Mesenteric fat pad (tissue), 1 donor: ENCODE measurements around the gene SERAC1. TPM values are rescaled to one million over a fixed set of nuclear protein-coding genes. Genes with fewer than 3 reads are reported as not detected.

Experiments
- DNase-seq: peaks from one replicate; pipeline ENCODE4 v3.0.0-alpha.2; 2020; ENCODE audit warnings: low spot score
- total RNA-seq: library from RNA; stranded (reverse); fragmentation: NEBNext Ultra II Directional; extraction: Animal tissue kit (Norgen Biotek cat#: 25700); gene quantifications from one replicate; pipeline ENCODE4 v1.2.1, GENCODE V29; 2021
- donor health status: DM: yes; HTN: yes; CAD: no.

SERAC1 gene
- total RNA-seq, 1 donor from 2014 or later = 4.9 TPM

DNA sequence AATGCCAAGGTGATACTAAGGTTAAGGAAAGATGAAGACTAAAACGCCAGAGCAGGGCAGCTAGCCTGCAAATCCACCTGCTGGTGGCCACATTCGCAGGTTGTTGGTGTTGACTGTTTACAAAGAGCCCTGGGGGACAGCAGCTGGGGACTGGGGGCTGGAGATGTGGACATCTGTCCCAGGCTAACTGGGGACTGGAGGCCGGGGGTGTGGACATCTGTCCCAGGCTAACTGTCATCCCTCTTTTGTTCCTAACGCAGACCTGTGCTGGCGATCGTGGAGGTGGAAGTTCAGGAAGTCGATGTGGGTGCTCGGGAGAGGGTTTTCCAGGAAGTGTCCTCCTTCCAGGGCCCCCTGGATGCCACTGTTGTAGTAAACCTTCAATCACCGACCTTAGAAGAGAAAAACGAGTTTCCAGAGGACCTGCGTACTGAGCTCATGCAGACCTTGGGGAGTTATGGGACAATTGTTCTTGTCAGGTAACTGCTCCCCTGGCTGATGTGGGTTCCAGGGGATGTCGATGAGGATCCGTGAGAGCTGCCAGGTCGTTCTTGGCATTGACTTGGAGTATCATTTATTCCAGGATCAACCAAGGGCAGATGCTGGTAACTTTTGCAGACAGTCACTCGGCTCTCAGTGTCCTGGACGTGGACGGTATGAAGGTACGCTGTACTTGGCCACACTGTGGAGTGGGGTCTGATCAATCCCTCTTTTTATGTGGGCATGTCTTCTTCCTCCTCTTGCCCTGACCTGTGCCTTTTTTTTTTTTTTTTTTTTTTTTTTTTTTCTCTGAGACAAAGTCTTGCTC is 87.0 kb downstream of the SERAC1 start:
- DNase-seq = no peak

DNA sequence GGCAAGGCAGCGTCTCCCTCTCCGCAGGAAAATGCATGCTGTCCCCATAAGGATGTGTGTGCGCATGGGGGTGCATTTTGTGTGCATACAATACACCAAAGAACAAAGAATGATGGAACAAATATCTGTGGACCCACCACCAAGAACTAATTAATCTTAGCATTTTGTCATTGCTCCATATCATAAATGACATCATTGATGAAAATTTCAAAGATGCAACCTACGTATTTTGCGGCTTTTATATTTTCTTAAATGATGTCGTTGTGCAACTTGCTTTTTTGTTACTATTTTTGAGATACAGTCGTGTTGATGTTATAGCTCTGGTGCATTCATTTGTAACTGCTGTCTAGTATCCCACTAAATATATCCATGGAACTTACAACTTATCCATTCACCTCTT is 89.7 kb downstream of the SERAC1 start:
- DNase-seq = no peak

DNA sequence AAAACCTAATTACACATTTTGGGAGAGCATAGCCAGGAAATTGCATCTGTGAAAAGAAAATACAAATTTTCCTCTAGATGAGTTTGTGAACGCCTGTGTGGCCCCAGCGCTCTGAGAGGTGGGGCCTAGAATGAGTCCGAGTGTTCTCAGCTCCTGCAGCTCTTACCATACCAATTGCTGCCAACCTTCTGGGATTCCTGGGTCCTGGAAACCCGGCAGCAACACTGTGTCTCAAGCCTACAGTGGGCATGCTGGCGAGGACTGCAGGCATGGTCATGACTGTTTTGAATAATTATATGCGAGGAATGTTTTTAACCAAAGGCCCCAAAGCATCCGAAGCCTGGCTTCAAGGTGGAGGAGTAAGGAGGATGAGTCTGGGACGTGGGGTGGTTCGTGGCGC is 90.4 kb downstream of the SERAC1 start:
- peak; percentile 64 for DNase-seq

DNA sequence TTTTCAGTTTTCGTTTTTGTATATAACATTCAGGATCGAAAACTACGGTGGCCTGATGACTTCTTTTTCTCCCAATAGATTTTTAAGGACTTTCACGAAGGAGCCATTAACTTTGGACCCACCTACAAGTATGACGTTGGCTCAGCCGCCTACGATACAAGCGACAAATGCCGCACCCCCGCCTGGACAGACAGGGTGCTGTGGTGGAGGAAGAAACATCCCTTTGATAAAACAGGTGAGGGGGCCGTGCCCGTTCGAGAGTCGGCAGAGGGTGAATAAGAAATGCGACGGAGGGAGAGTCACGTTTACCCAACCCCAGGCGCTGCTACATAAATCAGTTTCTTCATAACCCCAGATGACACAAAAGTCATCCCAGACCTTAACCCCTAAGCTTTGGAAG is 91.5 kb downstream of the SERAC1 start:
- peak; percentile 47 for DNase-seq

DNA sequence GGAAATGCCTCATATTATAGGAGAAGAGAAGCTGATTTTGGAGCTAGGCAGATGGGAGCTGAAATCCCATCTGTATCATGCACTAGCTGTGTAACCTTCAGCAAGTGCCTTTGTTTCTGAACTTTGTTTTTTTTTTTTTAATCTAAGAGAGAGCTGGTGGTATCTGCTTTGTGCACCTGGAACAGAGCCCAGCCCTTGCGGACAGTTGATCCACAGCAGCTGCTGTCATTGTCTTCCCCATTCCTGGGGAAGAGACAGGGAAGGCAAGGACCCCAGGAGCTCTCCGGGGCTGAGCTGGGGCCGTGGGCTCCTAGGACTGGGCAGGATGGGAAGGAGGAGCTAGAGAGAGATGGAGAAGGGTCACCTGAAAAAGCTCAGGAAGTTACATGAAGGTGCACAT is 94.3 kb downstream of the SERAC1 start:
- peak; percentile 24 for DNase-seq

DNA sequence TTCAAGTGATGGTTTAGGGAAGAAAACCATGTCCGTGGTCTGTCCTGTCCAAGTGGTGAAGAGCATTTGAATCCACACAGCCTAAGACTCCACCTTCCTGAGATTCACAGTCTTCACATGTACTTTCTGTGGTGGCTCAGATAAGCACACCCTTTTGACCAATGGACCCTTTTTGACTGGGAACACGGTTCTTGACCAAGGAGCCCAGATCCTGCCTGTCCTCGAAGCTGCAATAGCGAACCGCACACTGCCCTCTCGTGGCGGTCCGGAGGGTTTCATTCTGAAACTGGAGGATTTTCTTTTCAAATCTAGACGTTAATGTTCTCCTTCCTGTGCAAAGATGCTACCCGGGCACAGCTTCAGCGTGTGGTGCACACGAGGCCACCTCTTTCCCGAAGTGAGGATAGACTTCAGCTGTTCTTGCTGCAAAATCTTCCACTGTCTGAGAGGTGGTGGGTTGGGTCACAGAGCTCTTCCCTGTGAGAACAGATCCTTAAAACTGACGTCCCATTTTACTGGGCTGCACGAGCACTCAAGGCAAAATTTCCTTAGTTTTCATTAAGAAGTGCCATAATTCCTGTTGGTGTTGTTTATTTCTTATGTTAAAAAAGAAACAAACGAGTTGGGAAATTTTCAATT is 95.9 kb downstream of the SERAC1 start:
- DNase-seq = no peak

DNA sequence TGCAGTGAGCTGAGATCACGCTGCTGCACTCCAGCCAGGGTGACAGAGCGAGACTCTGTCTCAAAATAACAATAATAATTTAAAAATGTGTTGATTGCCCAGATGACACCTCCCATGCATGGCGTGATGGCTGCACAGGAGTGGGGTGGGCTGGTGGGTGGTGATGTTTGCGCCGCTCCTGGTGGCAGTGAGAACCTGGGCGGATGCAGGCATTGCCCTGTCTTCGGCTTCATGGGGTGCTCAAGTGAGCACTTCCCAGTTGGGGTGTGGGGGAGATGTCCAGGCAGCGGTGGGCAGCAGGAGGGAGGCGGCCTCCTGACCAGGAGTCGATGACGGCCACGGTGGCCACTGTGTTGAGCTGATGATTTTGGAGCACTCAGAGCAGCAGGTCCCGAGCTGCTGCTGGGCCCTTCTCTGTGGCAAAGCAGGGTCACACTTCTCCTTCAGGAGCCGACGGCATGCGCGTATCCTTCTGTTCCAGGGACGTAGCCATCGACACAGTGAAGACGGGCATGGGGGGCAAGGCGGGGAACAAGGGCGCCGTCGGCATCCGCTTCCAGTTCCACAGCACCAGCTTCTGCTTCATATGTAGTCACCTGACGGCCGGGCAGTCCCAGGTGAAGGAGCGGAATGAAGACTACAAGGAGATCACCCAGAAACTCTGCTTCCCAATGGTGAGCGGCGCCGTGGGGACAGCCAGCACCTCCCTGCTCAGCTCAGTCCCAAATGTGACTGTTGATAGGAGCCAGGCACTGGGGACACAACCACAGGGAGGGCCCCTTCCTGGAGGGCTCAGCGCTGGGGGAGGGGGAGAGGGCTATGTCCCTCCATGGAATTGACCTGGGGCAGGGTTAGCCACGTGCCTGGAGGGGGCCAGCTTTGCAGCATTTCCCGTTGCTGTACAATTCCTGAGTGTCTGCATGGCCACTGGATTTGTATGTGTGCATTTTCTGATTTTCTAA is 96.7 kb downstream of the SERAC1 start:
- DNase-seq = no peak

DNA sequence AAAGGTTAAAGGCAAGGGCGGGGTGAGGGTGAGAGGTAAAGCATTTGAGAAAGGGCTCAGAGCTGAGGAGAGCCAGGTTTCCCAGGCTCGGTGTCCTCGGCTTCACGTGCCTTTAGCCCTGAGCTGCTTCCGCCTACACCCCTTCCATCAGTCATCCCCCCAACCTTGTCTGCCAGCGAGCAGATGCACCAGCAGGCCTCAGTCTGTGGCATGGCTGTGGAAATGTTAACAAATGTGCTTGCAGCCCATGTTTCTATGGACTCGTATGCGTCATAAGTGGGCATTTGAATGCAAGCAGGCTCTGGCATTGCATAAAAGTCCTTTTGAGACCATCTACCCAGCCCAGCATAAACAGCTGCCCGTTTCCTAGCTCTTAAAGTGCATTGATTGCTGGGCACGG is 97.5 kb downstream of the SERAC1 start:
- DNase-seq = no peak

DNA sequence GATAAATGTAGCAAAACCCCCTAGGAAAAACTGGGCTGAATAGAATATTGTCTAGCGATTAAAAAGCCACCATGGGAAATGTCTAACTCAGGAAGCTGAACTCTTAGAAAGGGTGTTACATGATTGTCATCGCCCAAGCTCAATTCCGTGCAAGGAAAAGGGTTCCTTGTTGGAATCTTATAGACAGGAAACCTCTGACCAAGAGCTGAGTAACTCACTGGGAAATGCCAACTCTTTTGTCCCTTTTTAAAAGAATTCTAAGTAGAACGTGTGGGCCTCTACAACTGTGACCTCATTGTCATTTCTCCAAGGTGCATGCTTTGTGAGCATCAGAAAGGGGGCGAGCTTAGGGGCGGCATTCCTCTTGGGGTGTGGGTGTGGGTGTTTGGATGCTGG is 98.3 kb downstream of the SERAC1 start:
- no peak for DNase-seq

DNA sequence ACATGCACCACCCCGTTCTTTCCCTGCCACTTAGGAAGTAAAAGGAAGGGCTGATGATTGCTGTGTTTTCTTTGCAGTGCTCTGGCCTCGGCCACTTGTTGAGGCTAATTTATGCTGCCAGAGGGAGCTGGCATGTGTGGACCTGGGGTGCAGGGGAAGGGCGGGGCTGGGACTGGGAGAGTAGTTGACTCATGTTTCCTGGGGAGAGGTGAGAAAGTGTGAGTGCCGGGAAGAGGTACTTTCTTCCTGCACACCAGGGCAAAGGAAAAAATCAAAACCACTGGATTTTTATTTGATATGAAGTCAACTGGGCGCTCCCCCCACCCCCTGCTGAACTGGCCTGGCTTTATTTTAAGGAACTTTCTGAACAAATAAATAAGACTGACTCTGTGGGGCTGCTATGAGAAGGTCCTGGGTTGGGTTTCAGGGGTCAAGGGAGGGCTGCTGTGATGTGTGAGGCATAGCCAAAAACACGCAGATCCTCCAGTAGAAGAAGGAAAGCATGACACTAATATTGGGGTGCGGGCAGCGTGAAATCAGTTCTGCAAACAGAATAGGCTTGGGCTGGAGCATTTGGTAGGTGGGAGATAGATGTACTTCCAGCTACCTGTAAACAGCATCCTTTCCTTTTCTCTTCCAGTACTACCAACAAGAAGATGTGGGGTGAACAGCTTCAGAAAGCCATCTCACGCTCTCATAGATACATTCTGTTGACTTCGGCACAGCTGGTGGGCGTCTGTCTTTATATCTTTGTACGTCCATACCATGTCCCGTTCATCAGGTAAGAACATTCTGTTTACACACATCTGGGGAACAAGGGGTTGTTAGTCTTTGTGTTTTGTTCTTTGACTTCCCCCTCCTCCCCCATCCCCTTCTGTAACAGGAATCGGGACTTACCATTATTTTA is 98.9 kb downstream of the SERAC1 start:
- no peak for DNase-seq

DNA sequence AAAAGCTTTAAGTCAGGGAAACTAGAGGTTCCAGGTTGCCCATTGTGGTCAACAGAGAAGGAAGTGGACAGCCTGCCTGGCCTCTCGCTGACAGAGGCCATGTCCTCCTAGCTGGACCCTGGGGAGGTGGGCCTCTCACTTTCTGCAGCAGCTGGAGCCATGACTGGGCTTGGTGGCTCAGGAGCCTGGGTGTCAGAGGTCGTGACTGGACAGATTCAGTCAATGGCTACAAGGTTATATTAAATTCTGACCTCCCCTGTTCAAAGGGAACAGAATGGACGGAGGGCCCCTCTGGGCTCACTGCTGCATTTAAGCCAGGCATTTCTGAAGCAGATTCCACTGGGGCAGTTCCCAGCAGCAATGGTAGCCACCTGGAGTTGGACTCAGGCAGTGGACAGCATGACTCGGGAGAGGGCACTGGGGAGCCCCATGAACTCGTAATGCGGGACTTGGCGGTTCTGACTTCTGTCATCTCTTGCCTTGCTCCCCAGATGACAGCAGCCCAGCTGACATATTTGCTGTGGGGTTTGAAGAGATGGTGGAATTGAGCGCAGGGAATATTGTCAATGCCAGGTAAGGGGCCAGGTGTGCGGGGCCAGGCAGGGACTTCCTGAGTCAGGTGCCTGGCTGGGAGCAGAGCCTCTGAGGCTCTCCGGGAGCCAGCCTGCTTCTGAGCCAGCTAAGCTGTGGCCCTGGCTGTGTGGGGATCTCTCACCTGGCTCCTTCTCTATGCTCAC is 99.7 kb downstream of the SERAC1 start:
- DNase-seq = no peak

DNA sequence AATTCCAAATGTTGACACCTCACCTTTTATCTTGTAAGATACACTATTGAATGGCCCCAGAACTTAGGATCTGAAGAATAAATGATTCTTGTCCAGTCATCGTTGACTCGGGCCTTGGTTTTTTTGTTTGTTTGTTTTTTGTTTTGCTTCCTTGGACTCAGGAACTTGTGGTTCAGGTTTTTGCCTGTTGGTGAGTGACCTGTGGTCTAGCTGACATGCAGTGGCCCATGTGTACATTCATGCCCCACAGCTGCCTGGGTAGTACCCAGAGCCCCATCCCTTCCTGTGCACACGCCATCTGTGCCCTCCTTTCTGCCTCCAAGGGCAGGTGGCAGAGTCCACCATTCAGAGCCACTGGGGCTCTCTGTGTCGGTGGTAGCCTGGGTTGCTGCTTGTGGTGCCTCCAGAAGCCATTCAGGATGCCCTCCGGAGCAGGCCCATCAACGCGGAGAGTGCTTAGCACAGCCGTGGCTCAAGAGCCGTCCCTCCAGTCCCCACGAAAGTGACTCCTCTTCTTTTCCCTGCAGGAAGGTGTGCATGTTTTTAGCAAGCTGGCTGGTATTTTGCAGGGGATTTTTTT is 100.5 kb downstream of the SERAC1 start:
- no peak for DNase-seq

DNA sequence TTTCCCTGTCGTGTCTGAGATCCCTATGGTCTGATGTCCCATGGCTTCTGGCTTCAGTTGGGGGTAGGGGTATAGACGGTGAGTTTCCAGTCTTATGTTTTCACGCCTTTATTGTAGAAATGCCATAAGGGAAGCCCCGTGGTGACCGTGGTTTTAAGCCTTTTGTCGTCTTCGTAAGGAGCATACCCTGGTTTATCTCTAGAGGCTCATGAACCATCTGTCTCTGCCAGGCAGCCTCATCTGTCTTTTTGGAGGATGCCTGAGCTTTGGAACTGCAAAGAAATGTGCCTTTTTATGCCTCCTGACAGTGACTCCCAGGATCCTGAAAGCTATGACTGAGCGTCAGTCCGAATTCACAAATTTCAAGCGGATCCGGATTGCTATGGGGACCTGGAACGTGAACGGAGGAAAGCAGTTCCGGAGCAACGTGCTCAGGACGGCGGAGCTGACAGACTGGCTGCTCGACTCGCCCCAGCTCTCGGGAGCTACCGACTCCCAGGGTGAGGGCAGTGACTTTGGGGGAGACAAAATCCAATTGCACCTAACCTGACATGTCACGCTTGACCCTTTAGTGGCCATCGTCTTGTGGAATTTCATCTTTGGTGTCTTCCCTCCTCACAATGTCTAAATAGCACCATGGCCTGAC is 101.8 kb downstream of the SERAC1 start:
- no peak for DNase-seq

DNA sequence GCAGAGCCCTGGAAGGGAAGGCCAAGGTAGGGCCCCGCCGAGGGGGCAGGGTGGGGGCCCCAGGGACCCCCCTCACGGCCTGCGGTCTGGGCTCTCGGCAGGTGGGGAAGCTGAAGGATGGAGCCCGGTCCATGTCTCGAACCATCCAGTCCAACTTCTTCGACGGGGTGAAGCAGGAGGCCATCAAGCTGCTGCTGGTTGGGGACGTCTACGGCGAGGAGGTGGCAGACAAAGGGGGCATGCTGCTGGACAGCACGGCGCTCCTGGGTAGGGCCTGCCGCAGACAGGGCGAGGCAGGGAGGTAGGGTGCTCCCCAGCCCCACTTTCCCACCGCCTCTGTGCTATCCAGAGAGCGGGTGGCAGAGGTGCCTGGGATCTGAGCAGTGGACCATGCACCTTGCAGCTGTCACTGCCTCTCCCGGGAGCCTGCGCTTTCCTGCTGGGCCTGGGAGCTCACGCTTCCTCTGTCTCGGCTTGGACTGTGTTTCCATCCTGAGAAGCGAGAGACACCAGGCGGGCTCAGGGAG is 103.3 kb downstream of the SERAC1 start:
- no peak for DNase-seq

DNA sequence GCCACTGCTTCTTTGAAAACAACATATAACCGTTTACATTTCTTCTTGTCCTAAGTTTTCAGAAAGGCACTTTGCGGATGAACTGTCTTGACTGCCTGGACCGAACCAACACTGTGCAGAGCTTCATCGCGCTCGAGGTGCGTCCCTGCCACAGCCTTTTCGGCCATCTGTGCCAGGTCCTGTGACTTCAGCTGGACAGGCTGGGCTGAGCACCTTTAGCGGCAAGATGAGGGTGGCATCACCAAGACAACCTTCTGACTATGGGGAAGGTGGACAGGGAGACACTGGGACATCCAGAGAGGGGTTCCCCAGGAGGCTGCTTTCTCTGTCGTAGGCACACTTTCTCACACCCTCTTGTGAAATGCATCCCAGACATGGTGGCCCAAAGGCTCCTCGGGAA is 104.3 kb downstream of the SERAC1 start:
- no peak for DNase-seq

DNA sequence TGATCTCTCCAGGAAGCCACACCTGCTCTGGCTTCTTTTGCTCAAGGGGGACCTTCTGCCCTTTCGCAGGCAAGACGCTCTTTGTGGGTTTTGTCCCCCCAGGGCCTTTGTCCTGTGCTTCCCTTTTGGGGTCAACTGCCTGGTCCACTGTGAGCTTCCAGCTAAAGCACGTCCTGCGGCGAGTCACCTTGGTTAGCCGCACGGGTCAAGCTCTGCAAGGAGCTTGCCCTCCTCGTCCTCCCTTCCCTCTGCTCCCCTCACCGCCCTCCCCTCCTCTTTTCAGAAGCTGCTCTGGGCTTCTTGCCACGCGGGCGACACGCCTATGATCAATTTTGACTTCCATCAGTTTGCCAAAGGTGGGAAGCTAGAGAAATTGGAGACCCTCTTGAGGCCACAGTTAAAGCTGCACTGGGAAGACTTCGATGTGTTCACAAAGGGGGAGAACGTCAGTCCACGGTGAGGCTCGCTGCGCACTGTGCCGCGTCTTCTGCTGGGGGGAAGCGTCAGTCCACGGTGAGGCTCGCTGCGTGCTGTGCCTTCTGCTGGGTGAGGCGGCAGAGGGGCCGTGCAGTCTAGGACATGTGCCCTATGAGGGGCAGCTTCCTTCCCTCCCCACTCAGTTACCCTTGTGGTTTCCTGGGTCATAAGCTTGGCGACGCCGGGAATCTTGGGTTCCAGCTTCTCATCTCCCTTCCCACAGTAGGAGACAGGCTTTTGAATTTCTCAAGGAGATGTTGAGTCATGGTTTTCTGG is 106.2 kb downstream of the SERAC1 start:
- DNase-seq = no peak

DNA sequence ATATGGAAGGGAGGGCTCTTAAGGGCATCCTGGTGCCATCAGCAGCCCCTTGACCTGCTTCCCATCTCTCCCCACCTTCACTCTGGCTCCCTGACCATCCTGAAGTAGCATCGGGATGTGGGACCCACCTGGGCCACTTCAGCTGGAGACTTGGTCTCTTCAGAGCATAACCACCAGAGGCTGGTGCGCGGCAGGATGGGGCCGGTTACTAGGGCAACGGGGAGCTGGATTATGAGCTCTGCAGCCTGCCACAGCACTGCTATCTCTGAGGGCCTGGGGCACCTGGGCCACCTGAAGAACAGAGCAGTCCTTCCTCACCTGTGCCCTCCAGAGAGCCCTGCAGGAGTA is 106.7 kb downstream of the SERAC1 start:
- no peak for DNase-seq
